ENCODE measurements around the gene ABCB11.

The ABCB11 gene

DNA sequence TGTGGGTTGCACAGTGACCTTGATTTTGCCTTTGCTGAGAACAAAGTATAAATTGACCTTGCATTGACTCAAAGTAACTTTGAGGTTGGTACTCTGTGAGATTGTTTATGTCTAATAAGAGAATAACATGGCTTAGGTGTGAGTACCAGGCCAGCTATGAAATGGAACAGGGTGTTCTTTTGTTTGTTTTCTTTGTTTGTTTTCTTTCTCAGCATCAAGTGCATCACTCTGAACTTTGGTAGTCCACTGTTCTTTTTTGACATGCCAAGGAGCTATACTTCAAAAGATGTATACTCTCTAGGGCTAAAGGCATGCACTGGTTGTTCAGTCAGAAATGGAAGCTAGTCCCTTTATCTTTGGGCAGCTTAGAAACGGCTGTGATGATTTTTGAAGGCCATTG is 5.1 kb downstream of the ABCB11 start:
- H3K4me3 ChIP-seq (ENCODE audit: low read depth, low read length) = no peak overlapping the region
- DNase-seq (ENCODE audit: low read depth) = no peak
- TF ChIP-seq MYC (IDR thresholded peaks at IDR 0.05; ENCODE audit: low read depth, low read length) (no peak), POLR2A (IDR thresholded peaks at IDR 0.05; ENCODE audit: extremely low read depth, insufficient read length) (no peak)
- TF ChIP-seq, protein P1, sequence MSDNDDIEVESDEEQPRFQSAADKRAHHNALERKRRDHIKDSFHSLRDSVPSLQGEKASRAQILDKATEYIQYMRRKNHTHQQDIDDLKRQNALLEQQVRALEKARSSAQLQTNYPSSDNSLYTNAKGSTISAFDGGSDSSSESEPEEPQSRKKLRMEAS (IDR thresholded peaks at IDR 0.05; ENCODE audit: low read depth, low read length) = no peak
- TF ChIP-seq, protein P2, sequence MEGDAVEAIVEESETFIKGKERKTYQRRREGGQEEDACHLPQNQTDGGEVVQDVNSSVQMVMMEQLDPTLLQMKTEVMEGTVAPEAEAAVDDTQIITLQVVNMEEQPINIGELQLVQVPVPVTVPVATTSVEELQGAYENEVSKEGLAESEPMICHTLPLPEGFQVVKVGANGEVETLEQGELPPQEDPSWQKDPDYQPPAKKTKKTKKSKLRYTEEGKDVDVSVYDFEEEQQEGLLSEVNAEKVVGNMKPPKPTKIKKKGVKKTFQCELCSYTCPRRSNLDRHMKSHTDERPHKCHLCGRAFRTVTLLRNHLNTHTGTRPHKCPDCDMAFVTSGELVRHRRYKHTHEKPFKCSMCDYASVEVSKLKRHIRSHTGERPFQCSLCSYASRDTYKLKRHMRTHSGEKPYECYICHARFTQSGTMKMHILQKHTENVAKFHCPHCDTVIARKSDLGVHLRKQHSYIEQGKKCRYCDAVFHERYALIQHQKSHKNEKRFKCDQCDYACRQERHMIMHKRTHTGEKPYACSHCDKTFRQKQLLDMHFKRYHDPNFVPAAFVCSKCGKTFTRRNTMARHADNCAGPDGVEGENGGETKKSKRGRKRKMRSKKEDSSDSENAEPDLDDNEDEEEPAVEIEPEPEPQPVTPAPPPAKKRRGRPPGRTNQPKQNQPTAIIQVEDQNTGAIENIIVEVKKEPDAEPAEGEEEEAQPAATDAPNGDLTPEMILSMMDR (IDR thresholded peaks at IDR 0.05; ENCODE audit: low read depth, low read length) = no peak

DNA sequence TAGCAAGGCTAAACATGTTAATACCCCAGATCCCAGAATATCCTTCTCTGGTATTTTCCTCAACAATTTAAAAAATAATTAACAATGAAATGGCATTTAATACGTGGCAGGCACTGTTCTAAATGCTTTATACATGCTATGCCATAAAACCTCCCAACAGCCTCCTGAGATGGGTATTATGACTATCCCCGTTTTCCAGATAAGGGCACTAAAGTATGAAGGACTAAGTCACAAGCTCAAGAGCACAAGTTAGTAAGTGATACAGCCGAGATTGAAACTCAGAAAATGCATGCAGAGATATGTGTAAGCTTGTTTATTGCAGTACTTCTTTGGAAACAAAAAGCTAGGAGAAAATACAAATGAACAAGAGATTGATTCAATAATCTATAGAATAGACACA is 8.0 kb downstream of the ABCB11 start:
- no peak for DNase-seq (ENCODE audit: low read depth)
- H3K4me3 ChIP-seq (ENCODE audit: low read depth, low read length) = no peak overlapping the region
- TF ChIP-seq, protein P2 (IDR thresholded peaks at IDR 0.05; ENCODE audit: low read depth, low read length) = no peak
- TF ChIP-seq MYC (IDR thresholded peaks at IDR 0.05; ENCODE audit: low read depth, low read length) = no peak

DNA sequence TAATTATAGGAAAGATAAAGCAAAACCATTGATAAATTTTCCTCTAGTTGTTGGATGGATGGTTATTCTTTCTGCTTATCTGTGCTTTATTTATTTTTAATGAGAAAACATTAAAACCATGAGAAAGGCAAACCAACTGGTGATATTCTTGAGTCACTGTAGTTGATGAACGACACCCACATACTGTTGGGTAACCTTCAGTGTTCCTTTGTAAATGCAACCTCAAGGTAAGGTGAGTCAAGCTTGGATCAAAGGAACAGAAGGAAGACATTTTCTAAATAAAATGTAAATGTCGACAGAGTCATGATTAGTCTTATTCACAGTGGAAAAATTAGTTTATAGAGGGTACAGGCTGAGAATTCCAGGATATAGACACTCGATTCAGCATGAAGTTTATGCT is 12.7 kb downstream of the ABCB11 start:
- TF ChIP-seq POLR2A (IDR thresholded peaks at IDR 0.05; ENCODE audit: extremely low read depth, insufficient read length) (no peak), MYC (IDR thresholded peaks at IDR 0.05; ENCODE audit: low read depth, low read length) (no peak)
- TF ChIP-seq, protein P2 (IDR thresholded peaks at IDR 0.05; ENCODE audit: low read depth, low read length) = no peak
- TF ChIP-seq, protein P1 (IDR thresholded peaks at IDR 0.05; ENCODE audit: low read depth, low read length) = no peak
- no peak for DNase-seq (ENCODE audit: low read depth)
- no peak overlapping the region for H3K4me3 ChIP-seq (ENCODE audit: low read depth, low read length)

DNA sequence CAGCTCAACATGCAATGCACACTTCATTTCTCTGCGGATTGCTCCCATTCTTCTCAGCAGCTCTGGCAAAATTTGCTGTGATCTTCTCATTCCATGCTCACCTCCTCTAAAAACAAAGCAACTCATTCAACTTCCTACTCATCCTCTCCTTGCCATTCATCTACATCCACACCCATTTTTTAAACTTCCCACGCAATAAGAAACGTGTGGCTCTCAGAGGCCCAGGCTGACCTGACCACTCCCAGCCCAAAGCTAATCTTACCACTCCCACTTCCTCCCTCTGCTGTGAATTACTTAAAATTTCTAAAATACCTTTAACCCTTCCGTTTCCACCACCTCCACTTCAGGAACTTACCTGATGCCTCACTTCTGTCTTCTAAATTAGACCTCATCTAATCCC is 15.2 kb downstream of the ABCB11 start:
- TF ChIP-seq MYC (IDR thresholded peaks at IDR 0.05; ENCODE audit: low read depth, low read length) = no peak
- H3K4me3 ChIP-seq (ENCODE audit: low read depth, low read length) = no peak overlapping the region
- no peak for DNase-seq (ENCODE audit: low read depth)

DNA sequence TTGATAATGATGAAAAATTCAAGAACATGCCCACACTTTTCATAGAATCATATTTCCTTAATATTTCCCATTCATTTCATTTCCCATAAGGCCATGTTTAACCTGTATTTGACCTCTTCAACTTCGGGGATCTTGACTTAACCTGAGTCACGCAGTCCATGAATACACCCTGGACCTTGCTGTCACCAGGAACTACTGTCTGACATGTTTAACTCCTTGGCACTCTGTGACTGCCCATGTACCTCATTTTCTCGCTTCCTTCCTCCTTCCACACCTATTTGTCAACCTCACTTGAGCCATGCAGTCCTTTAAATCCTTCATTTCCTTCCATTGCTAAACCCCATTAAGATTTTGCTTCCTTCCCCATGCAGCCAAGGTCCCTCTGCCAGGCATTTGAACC is 16.3 kb downstream of the ABCB11 start:
- TF ChIP-seq POLR2A (IDR thresholded peaks at IDR 0.05; ENCODE audit: extremely low read depth, insufficient read length) (no peak), MYC (IDR thresholded peaks at IDR 0.05; ENCODE audit: low read depth, low read length) (no peak)
- TF ChIP-seq, protein P1 (IDR thresholded peaks at IDR 0.05; ENCODE audit: low read depth, low read length) = no peak
- TF ChIP-seq, protein P2 (IDR thresholded peaks at IDR 0.05; ENCODE audit: low read depth, low read length) = no peak
- H3K4me3 ChIP-seq (ENCODE audit: low read depth, low read length) = no peak overlapping the region
- no peak for DNase-seq (ENCODE audit: low read depth)

DNA sequence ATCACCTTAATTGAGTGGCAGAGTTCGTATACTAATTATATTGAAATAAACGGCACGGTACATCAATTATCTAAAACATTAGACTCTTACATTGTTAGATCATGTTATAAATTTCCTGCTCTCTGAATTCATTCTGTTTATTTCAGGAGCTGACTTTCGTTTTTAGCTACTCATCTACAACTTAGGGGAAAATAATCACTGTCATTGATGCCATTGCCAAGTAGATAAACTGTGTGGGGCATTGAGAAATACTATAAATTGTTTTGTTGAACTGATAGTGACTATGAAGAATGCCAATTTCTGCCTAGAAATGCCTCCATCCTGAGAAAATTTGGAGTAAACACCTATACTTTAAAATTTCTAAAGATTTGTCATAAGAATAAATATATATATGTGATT is 17.5 kb downstream of the ABCB11 start:
- TF ChIP-seq, protein P1 (IDR thresholded peaks at IDR 0.05; ENCODE audit: low read depth, low read length) = no peak
- TF ChIP-seq, protein P2 (IDR thresholded peaks at IDR 0.05; ENCODE audit: low read depth, low read length) = no peak
- no peak for TF ChIP-seq MYC (IDR thresholded peaks at IDR 0.05; ENCODE audit: low read depth, low read length)
- TF ChIP-seq POLR2A (IDR thresholded peaks at IDR 0.05; ENCODE audit: extremely low read depth, insufficient read length) = no peak
- no peak for DNase-seq (ENCODE audit: low read depth)

More for the DNA sequence above, 17.5 kb downstream of the ABCB11 start:
- no peak overlapping the region for H3K4me3 ChIP-seq (ENCODE audit: low read depth, low read length)
